PC-3 (cell line): ENCODE data around the gene MRPL24. TPM values are rescaled to one million over a fixed set of nuclear protein-coding genes. Genes with fewer than 3 reads are reported as not detected.
A peak's percentile ranks its signal among the peaks of the same experiment; 100 is the strongest.

Experiments used
- ATAC-seq: fragments of 200-7000 bp; cut with Tn5 transposase; 2 replicates; pipeline ENCODE4 v1.9.1; 2020; ENCODE audit warnings: mild to moderate bottlenecking, moderate library complexity
- BruUV-seq: library from RNA; stranded (reverse); fragments of 400-500 nt; replicated peaks from 2 replicates; lab custom pipeline; 2021; lab: Mats Ljungman, UMichigan
- CTCF ChIA-PET: fragments of 300-600 bp; sonication (Branson Sonifier 250); formaldehyde crosslinking; loops from one replicate; lab custom pipeline; 2022; ENCODE audit warnings: antibody characterized with exemption; lab: Charles Lee
- POLR2A ChIA-PET: fragments of 300-600 bp; sonication (Branson Sonifier 250); formaldehyde crosslinking; loops from one replicate; lab custom pipeline; 2022; ENCODE audit warnings: antibody characterized with exemption; ENCODE audit not compliant: unreplicated experiment; lab: Charles Lee
- DNase-seq: peaks from one replicate; pipeline ENCODE4 v3.0.0-alpha.2; 2015
- H2AFZ ChIP-seq: fragments of 300-600 bp; sonication (generic); 2 replicates; pipeline ENCODE4 v1.6.0; 2016; ENCODE audit warnings: antibody characterized with exemption, low read length
- H3F3A ChIP-seq: fragments of 300-600 bp; sonication (generic); one replicate; pipeline ENCODE4 v1.6.0; 2017; ENCODE audit warnings: antibody characterized with exemption, low read length, control low read depth, mild to moderate bottlenecking; ENCODE audit not compliant: unreplicated experiment
- H3K27ac ChIP-seq: fragments of 300-600 bp; sonication (generic); 2 replicates; pipeline ENCODE4 v1.5.1; 2016; ENCODE audit warnings: mild to moderate bottlenecking, low read length
- H3K27me3 ChIP-seq: fragments of 300-600 bp; sonication (generic); 2 replicates; pipeline ENCODE4 v1.6.1; 2016; ENCODE audit warnings: low read length, mixed read lengths
- H3K36me3 ChIP-seq: fragments of 300-600 bp; sonication (generic); 2 replicates; pipeline ENCODE4 v1.6.1; 2016; ENCODE audit warnings: low read depth, mixed run types, low read length, mixed read lengths
- H3K4me1 ChIP-seq: fragments of 300-600 bp; sonication (generic); 2 replicates; pipeline ENCODE4 v1.5.1; 2016; ENCODE audit warnings: low read length; ENCODE audit not compliant: insufficient read depth
- H3K4me2 ChIP-seq: fragments of 300-600 bp; sonication (generic); 2 replicates; pipeline ENCODE4 v1.6.0; 2016; ENCODE audit warnings: low read length
- H3K4me3 ChIP-seq: fragments of 300-600 bp; sonication (generic); 2 replicates; pipeline ENCODE4 v1.5.1; 2016; ENCODE audit warnings: mild to moderate bottlenecking, low read length, mixed read lengths
- H3K79me2 ChIP-seq: fragments of 300-600 bp; sonication (generic); 2 replicates; pipeline ENCODE4 v1.6.1; 2017; ENCODE audit warnings: low read length, mixed read lengths
- H3K9ac ChIP-seq: fragments of 300-600 bp; sonication (generic); 2 replicates; pipeline ENCODE4 v1.6.0; 2016; ENCODE audit warnings: mild to moderate bottlenecking, low read length
- H3K9me2 ChIP-seq: fragments of 300-600 bp; sonication (generic); replicated peaks from 2 replicates; pipeline ENCODE4 v1.6.1; 2016; ENCODE audit warnings: mixed run types, low read length, mixed read lengths
- H3K9me3 ChIP-seq: fragments of 300-600 bp; sonication (generic); 2 replicates; pipeline ENCODE4 v1.6.1; 2016; ENCODE audit warnings: low read length, mixed read lengths
- H4K20me1 ChIP-seq: fragments of 300-600 bp; sonication (generic); 2 replicates; pipeline ENCODE4 v1.6.1; 2016; ENCODE audit warnings: low read length, mixed read lengths
- CTCF ChIP-seq: fragments of 300-600 bp; sonication (generic); conservative IDR thresholded peaks from 2 replicates; pipeline ENCODE4 v1.5.1; 2017; ENCODE audit warnings: antibody characterized with exemption, low read depth, mild to moderate bottlenecking, low read length
- EZH2 ChIP-seq: fragments of 300-600 bp; sonication (generic); IDR thresholded peaks from one replicate; pipeline ENCODE4 v1.6.1; 2017; ENCODE audit warnings: antibody characterized with exemption, mild to moderate bottlenecking, low read length; ENCODE audit not compliant: unreplicated experiment
- EZH2phosphoT487 ChIP-seq: fragments of 300-600 bp; sonication (generic); IDR thresholded peaks from 2 replicates; pipeline ENCODE4 v1.6.1; 2018; ENCODE audit warnings: mild to moderate bottlenecking, antibody characterized with exemption, low read length, borderline replicate concordance
- intact Hi-C: fragments of 100-400 bp; cut with micrococcal nuclease; formaldehyde crosslinking; loops from 2 replicates; pipeline ENCODE4 v1.9.0; 2023
- total RNA-seq: library from RNA; depleted of rRNA; stranded (reverse); fragments of >200 nt; gene quantifications from 2 replicates; pipeline ENCODE4 v1.2.3, GENCODE V29; 2014

MRPL24 gene
- total RNA-seq, 1 experiment from 2014 or later = 275 TPM

GRCh38 chr1:156767879-156768604 lies 27.2 kb upstream of the MRPL24 start:
- Histone ChIP-seq H3F3A (no peaks in the 10 kb centered on the region), H3K79me2 (peaks cover 65% of the 10 kb centered on the region), H3K9me2 (no peaks in the 10 kb centered on the region), H3K27ac (peak overlapping the region; percentile 74), H3K36me3 (peaks cover 12% of the 10 kb centered on the region), H3K27me3 (no peaks in the 10 kb centered on the region), H3K4me1 (peaks cover 31% of the 10 kb centered on the region), H2AFZ (peak overlapping the region; percentile 60), H3K9me3 (no peaks in the 10 kb centered on the region), H3K4me2 (peak overlapping the region; percentile 91), H4K20me1 (peaks cover 12% of the 10 kb centered on the region; the same call in 1 of the 2 replicates), H3K9ac (peak overlapping the region; percentile 98), H3K4me3 (peak overlapping the region; percentile 74)
- CTCF ChIA-PET = interaction anchor here (1.0 to 2.0 kb wide), 5 partner anchors 27 to 91 kb away, joined by 3 to 10 read pairs (median 5); partner anchors contain the start of gene MRPL24
- POLR2A ChIA-PET = interaction anchor here (0.6 to 1.8 kb wide), 5 partner anchors 16 to 42 kb away, joined by 3 to 18 read pairs (median 6); partner anchors contain the start of genes HDGF, ISG20L2, METTL25B and MRPL24
- BruUV-seq = no TSS peak
- DNase-seq (no peak), ATAC-seq (no peak; the same call in 1 of the 2 replicates)
- intact Hi-C loops = loop anchor here (1.0 kb wide), 3 partner anchors 16 to 40 kb away; partner anchors contain the start of genes ISG20L2, METTL25B and MRPL24
- TF ChIP-seq CTCF = no peak
- TF ChIP-seq EZH2 = no peak
- TF ChIP-seq EZH2phosphoT487 = no peak

GRCh38 chr1:156767101-156767878 lies 26.4 kb upstream of the MRPL24 start, which contains the start of gene PRCC:
PRCC (plus strand) TSS chr1:156767535; CDS start chr1:156767772, 237 bp downstream.
- TSS peak; percentile 61 for BruUV-seq
- POLR2A ChIA-PET = interaction anchor here (0.6 to 1.8 kb wide), 6 partner anchors 16 to 466 kb away, joined by 3 to 7 read pairs (median 6); partner anchors contain the start of genes HDGF, ISG20L2, METTL25B and MRPL24
- intact Hi-C loops = loop anchor here (1.0 kb wide), 3 partner anchors 15 to 39 kb away; partner anchors contain the start of genes ISG20L2, METTL25B and MRPL24

More at GRCh38 chr1:156767101-156767878, 26.4 kb upstream of the MRPL24 start, which contains the start of gene PRCC:
- peaks cover 31% of the 10 kb centered on the region for H3K4me1 ChIP-seq
- CTCF ChIA-PET = interaction anchor here (0.9 to 2.0 kb wide), 7 partner anchors 26 to 160 kb away, joined by 3 to 10 read pairs (median 5); partner anchors contain the start of gene MRPL24
- H4K20me1 ChIP-seq = peaks cover 5% of the 10 kb centered on the region; the same call in 1 of the 2 replicates
- H2AFZ ChIP-seq = peak within 1 kb of the TSS; percentile 91
- H3K27ac ChIP-seq = peak within 1 kb of the TSS; percentile 74
- H3K9me2 ChIP-seq = no peaks in the 10 kb centered on the region
- H3K9ac ChIP-seq = peak within 1 kb of the TSS; percentile 98
- peak within 1 kb of the TSS; percentile 74 for H3K4me3 ChIP-seq
- ATAC-seq (peak; percentile 93), DNase-seq (peak; percentile 100)
- no peaks in the 10 kb centered on the region for H3K9me3 ChIP-seq
- H3K27me3 ChIP-seq = no peaks in the 10 kb centered on the region
- no peak for TF ChIP-seq EZH2
- TF ChIP-seq EZH2phosphoT487 = no peak
- no peak for TF ChIP-seq CTCF
- H3F3A ChIP-seq = no peaks in the 10 kb centered on the region
- H3K36me3 ChIP-seq = peaks cover 8% of the 10 kb centered on the region
- H3K4me2 ChIP-seq = peak within 1 kb of the TSS; percentile 96
- H3K79me2 ChIP-seq = peaks cover 58% of the 10 kb centered on the region
